GM23248 (cell line): Measurements from ENCODE around the gene VCPKMT.

Experiments
- EZH2 ChIP-seq: fragments of 200-600 bp; sonication (generic); IDR thresholded peaks from 2 replicates; pipeline ENCODE4 v1.6.1; 2018; ENCODE audit warnings: antibody characterized with exemption, mild to moderate bottlenecking; ENCODE audit not compliant: insufficient read depth, poor library complexity, severe bottlenecking
- EZH2phosphoT487 ChIP-seq: fragments of 200-600 bp; sonication (generic); IDR thresholded peaks from 2 replicates; pipeline ENCODE4 v1.6.1; 2018; ENCODE audit warnings: antibody characterized with exemption, moderate library complexity, mild to moderate bottlenecking, low read depth; ENCODE audit not compliant: insufficient read depth

DNA sequence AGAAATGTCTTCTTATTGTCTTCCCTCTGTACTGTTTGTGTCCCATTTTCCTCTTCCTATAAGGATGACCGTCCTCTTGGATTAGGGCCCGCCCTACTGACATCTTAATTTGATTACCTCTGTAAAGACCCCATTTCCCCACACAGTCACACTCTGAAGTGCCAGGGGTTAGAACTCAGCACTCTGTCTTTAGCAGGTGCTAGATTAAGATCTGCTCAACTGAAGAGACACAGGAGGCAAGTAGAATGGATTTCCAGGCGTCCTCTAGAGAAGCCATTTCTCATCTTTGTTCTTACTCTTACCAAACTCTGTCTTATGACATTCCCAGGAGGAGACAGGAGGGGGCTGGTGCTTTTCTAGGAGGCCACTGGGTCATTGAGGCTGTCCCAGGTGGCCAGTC is 50.8 kb downstream of the VCPKMT start:
- TF ChIP-seq EZH2, result no peak
- TF ChIP-seq EZH2phosphoT487, result no peak
